Stimulated activated CD8-positive, alpha-beta memory T cell treated with anti-CD3 and anti-CD28 coated beads, Interleukin-4, amount 100 ng/mL, for 24 hours (primary cell): ENCODE data around the gene MVB12B.

Experiments
- DNase-seq: peaks from one replicate; pipeline ENCODE4 v3.0.0-alpha.2; 2020; ENCODE audit warnings: low read depth

The MVB12B gene

GRCh38 chr9:126408004-126408403, 81.4 kb downstream of the MVB12B start:
- no peak for DNase-seq

GRCh38 chr9:126410229-126410628, 83.6 kb downstream of the MVB12B start:
- DNase-seq = no peak

DNA sequence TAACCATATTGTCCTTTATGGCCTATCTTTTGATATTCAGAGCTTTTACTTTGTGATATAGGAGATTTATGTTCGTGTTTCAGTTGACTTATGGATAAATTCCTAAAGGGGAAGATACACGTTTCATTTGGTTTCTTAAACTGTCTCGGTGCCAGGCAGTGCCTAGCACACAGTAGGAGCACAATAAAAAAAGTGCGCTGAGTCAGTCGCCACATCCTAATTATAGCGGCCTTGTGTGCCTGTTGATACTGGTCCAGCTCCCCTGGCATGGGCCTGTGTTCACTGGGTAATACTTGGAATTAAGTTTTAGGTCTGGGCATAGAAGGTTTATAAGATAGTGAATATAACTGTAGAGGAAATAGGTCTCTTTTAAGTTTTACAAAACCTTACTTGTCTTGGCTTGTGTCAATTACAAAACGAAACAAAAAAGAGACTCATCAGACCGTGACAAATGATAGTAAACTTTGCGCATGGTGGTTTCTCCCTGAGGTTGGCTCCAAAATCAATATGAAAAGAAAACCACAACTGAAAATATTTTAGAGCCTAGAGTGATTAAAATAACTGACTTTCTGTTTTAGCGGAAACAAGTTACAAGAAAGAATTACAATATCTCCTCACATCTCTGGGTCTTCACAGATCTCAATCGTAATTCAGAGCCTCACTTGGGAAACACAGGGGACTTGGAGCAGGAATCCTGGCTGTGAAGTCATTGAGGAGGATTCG, 84.8 kb downstream of the MVB12B start:
- no peak for DNase-seq

- DNase-seq = no peak
Observed at GRCh38 chr9:126411948-126412284, 85.3 kb downstream of the MVB12B start.

DNA sequence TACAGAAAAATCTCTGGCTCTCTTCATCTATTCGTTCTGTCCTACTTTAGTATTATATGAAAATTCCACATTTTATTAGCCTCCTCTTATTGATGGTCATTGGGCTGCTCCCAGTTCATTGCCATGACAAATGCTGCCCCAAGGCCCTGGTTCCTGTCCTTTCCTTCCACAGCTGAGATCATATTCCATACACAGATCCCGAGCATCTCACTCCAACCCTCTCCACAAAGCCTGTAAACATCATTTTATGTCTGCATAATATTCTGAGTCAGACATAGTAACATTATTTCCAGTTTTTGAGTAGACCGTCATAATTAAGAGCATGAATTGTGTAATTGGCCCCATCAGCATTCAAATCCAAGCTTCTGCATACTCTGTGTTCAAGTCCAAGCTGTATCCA, 86.3 kb downstream of the MVB12B start:
- no peak for DNase-seq

DNA sequence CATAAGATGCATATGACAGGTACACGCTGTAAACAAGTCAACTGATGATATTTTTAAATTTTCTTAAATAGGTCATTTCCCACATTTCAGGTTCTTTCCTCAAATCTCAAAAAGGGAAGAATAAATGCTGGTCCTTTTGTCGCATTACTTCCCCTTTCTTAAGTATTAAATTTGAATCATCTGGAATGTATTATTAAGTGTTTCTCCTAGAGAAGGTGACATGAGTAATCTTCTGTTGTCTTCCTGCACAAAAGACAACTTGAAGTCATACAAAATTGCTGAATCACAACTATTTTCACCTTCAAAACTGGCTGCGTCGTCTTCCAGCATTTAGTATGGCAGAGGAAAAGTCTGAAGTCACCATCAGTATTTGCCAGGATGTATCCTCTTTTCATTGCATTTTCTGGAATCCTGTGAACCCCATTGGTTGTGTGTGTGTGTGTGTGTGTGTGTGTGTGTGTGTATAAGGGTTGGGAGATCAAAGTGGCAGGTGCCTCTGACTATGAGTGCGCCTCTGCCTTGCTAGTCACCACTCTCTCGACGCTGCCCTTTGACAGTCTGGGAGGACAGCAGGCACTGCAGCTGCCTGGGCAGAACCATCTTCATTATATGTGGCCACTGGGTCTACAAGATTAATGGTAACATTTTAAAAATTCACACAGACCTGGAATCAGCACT, 86.9 kb downstream of the MVB12B start:
- no peak for DNase-seq

DNA sequence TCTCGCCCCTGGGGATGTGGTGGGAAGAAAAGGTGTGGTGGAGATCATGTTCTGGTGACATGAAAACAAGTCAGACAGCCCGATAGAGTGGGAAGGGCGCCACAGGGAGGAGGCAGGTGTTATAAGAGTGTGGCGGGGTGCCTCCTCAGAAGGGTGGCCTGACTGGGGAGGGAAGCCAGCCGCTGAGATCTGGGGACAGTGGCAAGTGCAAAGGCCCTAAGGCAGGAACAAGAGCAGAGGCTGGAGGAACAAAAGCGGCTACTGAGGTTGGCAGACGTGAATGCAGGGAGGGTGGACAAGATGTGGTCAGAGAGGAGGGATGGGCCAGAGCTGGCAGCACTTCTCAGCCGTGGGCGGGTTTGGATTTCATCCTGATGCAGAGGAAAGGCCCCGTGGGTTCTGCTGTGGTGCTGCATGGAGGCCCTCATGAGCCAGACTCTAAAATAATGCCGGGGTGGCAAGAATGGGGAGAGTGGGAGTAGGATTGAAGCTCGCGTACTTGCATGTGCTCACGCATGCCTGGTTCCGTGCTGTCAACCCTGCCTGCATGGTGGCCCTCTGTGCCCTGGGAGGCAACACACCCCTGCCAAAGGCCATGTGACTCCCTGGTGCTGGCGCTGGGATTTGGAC, 89.2 kb downstream of the MVB12B start:
- no peak for DNase-seq

- no peak for DNase-seq
Observed at GRCh38 chr9:126417043-126417442, 90.4 kb downstream of the MVB12B start.

DNA sequence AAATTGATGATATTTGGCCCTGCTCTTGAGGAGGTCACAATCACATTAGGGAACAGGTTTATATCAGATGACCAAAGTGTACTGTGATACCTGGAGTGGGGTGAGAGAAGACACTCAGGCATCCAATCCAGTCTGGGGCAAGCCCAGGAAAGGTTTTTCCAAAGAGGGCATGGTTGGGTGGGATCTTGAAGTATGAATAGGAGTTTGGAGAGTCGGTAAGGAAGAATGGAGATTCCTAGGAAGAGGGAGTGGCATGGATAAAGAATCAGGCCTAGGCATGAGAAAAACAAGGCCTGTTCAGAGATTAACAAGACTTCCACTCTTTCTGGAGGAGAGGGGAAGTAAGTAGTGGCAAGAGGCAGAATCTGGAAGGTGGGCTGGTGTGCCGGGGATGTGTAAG, 91.1 kb downstream of the MVB12B start:
- DNase-seq = no peak

- no peak for DNase-seq
Observed at GRCh38 chr9:126418608-126419007, 92.0 kb downstream of the MVB12B start.

GRCh38 chr9:126419475-126419874, 92.8 kb downstream of the MVB12B start:
- DNase-seq = no peak

GRCh38 chr9:126420135-126420534, 93.5 kb downstream of the MVB12B start:
- no peak for DNase-seq

- DNase-seq = no peak
Observed at GRCh38 chr9:126420643-126421564, 94.3 kb downstream of the MVB12B start.

- no peak for DNase-seq
Observed at GRCh38 chr9:126421567-126422428, 95.2 kb downstream of the MVB12B start.

DNA sequence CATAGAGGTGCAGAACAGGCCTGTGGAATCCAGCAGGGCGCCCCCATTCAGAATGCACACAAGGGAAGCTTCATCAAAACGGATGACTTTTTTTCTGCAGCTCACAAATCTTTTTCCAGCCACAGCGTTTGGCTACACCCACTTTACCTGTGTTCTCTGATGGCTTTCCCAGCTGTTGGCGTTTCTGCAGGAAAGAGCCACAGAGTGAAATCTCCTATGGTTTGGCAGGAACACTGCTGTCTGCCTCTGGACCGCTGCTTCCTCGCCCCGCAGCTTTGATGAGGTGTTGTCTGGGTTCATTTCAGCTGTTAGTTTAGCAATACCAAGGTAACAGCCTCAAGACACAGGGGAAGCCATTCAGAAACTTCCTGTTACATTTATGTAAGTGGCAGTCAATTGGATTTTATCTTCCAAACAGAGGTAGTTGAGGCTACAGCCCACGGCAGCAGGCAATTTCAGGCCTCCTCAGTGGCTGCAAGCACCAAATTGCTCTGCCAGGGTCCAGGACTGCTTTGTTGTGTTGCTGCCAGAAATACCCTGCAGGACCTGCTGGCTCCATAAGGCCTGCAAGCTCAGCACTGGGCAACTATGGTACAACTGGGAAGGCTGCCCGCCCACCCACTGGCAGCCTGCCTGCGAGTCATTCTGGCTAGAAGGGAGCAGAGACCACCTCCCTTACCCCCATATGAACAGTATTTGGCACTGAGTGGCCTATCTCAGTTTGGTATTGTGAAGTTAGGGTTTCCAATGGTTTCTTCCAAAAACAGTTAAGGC, 96.7 kb downstream of the MVB12B start:
- DNase-seq = no peak

GRCh38 chr9:126423916-126424185, 97.2 kb downstream of the MVB12B start:
- no peak for DNase-seq

GRCh38 chr9:126424511-126424910, 97.9 kb downstream of the MVB12B start:
- DNase-seq = no peak

DNA sequence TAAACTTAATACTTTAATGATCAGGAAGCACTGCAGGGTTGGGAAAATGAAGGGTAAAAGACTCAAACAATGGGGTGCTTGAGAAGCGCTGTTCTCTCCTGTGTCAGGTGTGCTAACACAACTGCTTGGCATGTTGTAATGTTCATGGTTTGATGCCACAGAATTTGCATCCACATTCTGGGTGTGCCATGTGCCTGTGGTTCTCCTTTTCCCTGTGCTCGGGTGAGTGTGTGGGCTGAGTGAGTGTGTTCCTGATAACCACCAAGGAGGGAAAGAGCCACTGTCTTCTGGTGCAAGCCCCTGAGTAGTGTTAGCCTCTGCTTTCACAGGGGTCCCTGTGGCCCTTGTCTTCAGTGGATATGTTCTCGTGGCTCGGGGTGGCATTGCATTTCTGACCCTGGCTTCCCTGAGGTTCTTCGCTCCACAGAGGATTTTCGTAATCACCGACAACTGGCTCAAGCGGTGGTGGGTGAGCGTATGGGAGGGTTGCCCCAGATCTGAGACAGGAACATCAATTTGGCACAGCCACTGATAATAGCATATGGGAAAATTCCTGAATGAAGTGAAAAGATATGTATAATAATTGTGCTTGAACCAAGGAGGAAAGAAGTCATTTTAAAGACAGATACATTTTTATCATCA, 102.0 kb downstream of the MVB12B start:
- no peak for DNase-seq

DNA sequence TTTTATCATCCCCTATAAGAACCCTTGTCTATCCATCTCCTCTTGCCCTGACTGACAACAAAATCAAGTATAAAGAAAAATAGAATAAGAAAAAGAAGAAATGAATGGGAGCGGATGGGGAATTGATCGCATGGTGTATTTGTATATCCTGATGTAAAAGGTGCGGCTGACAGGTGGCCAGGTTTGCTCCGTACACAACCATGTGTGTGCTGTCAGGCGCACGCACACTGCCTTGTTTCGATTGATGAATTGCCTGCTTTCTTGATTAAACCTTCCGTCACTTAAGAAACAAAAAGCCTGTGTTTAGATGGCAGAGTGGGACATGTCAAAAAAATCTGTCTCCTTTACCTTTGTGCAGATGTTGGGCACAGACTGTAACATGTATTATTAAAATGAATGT, 102.6 kb downstream of the MVB12B start:
- DNase-seq = no peak

- DNase-seq = no peak
Observed at GRCh38 chr9:126430124-126430523, 103.5 kb downstream of the MVB12B start.
